D721Med (cell line): Measurements from ENCODE around the gene ZNF76.

Experiments used
- DNase-seq: peaks from one replicate; pipeline ENCODE4 v3.0.0; 2011; ENCODE audit warnings: low spot score; ENCODE audit not compliant: insufficient read length
- FAIRE-seq: peaks from 2 replicates; lab custom pipeline; 2011; peaks lifted over from hg19 to GRCh38; lab: Jason Lieb, UNC
- CTCF ChIP-seq: IDR thresholded peaks from 2 replicates; pipeline ENCODE4 v1.5.1; 2012; ENCODE audit warnings: mild to moderate bottlenecking, control low read depth; ENCODE audit not compliant: insufficient read depth; ENCODE audit errors: missing control alignments

The ZNF76 gene

GRCh38 chr6:35309611-35310264 lies 50.2 kb downstream of the ZNF76 start:
- FAIRE-seq = no peak
- DNase-seq = no peak
- no peak for TF ChIP-seq CTCF

- DNase-seq (no peak), FAIRE-seq (no peak)
- no peak for TF ChIP-seq CTCF
These were observed 50.8 kb downstream of the ZNF76 start for GRCh38 chr6:35310265-35310831.

- no peak for DNase-seq
- FAIRE-seq = no peak
- no peak for TF ChIP-seq CTCF
These were observed 52.0 kb downstream of the ZNF76 start for GRCh38 chr6:35311390-35312075.

GRCh38 chr6:35312076-35312800 lies 52.7 kb downstream of the ZNF76 start:
- FAIRE-seq (no peak), DNase-seq (no peak)
- TF ChIP-seq CTCF = no peak

- DNase-seq (no peak), FAIRE-seq (no peak)
- no peak for TF ChIP-seq CTCF
These were observed 53.3 kb downstream of the ZNF76 start for GRCh38 chr6:35312807-35313206.

- FAIRE-seq (no peak), DNase-seq (no peak)
- no peak for TF ChIP-seq CTCF
These were observed 58.1 kb downstream of the ZNF76 start for GRCh38 chr6:35317483-35318195.
